ENCODE measurements around the gene ZNF502. TPM values are rescaled to one million over a fixed set of nuclear protein-coding genes. Genes with fewer than 3 reads are reported as not detected.
"Not testable (repeated sequence)": the region's sequence is repeated elsewhere in the genome, so short reads cannot be mapped to it uniquely, and the experiment has no call there.

Gene ZNF502
- total RNA-seq (8.4 TPM), polyA plus RNA-seq (ENCODE audit: insufficient read depth in 1 of 8, insufficient read length in 8 of 8, low replicate concordance in 1 of 8) (1 to 10 TPM; 5.1 to 7.2 (median 5.7) TPM)
- long read RNA-seq, donor 1, result 0 reads
- long read RNA-seq, donor 2, partial matches to known transcripts, result 0 of 1 reads
- long read RNA-seq, donor 2, other reads (novel, unspliced or antisense), result 0 of 1 reads
- long read RNA-seq, donor 3, partial matches to known transcripts, result 0 of 3 reads
- long read RNA-seq, donor 3, other reads (novel, unspliced or antisense), result 0 of 3 reads
- long read RNA-seq, donor 4, result 0 reads
- long read RNA-seq, donor 5, partial matches to known transcripts, result 0 of 3 reads
- long read RNA-seq, donor 5, other reads (novel, unspliced or antisense), result 0 of 3 reads
- long read RNA-seq, donor 6, partial matches to known transcripts, result 0 of 2 reads
- long read RNA-seq, donor 6, other reads (novel, unspliced or antisense), result 0 of 2 reads
- long read RNA-seq, donor 7, result 0 reads
- long read RNA-seq, donor 8, partial matches to known transcripts, result 0 of 2 reads
- long read RNA-seq, donor 8, other reads (novel, unspliced or antisense), result 0 of 2 reads
- long read RNA-seq, donor 9, partial matches to known transcripts, result 0 of 2 reads
- long read RNA-seq, donor 9, other reads (novel, unspliced or antisense), result 0 of 2 reads
- long read RNA-seq, donor 10, partial matches to known transcripts, result 0 of 2 reads
- long read RNA-seq, donor 10, other reads (novel, unspliced or antisense), result 0 of 2 reads
- long read RNA-seq, donor 11, partial matches to known transcripts, result 0 of 2 reads
- long read RNA-seq, donor 11, other reads (novel, unspliced or antisense), result 0 of 2 reads

GRCh38 chr3:44712455-44713075, at the start of gene ZNF502:
Gene ZNF502, plus strand, starts transcription at chr3:44712660. Its CDS starts 7,602 bp downstream, at chr3:44720262.
- peak within 1 kb of the TSS; percentile 92 for H3K4me3 ChIP-seq (ENCODE audit: low read length)
- H3K27ac ChIP-seq (ENCODE audit: low read length), result peak within 1 kb of the TSS; percentile 80
- peaks cover 4% of the 10 kb centered on the region for H3K4me1 ChIP-seq (ENCODE audit: control insufficient read depth, insufficient read depth, low read length)
- H3K27me3 ChIP-seq (ENCODE audit: control insufficient read depth, insufficient read depth, low read length), result peaks cover 2% of the 10 kb centered on the region
- H3K36me3 ChIP-seq (ENCODE audit: control insufficient read depth, insufficient read depth, low read length), result peaks cover 3% of the 10 kb centered on the region
- peak; percentile 97 for DNase-seq
- WGBS (ENCODE audit: insufficient coverage), result under 1% methylated on average over 36 of the region's 36 CpGs
- H3K9me3 ChIP-seq (replicated peaks; ENCODE audit: control insufficient read depth, low read depth, low read length), result peaks cover 26% of the 10 kb centered on the region

- Histone ChIP-seq H3K36me3 (ENCODE audit: control insufficient read depth, insufficient read depth, low read length) (peaks cover 8% of the 10 kb centered on the region), H3K4me1 (ENCODE audit: control insufficient read depth, insufficient read depth, low read length) (no peaks in the 10 kb centered on the region), H3K4me3 (ENCODE audit: low read length) (no peak overlapping the region), H3K27me3 (ENCODE audit: control insufficient read depth, insufficient read depth, low read length) (no peaks in the 10 kb centered on the region), H3K27ac (ENCODE audit: low read length) (no peak overlapping the region), H3K9me3 (replicated peaks; ENCODE audit: control insufficient read depth, low read depth, low read length) (no peaks in the 10 kb centered on the region)
- WGBS (ENCODE audit: insufficient coverage), result no CpG with 5 or more reads among the region's 3 CpGs
- DNase-seq, result no peak
Measured at GRCh38 chr3:44665173-44665572, 47.3 kb upstream of the ZNF502 start.

GRCh38 chr3:44666346-44666745, 46.1 kb upstream of the ZNF502 start:
- Histone ChIP-seq H3K4me1 (ENCODE audit: control insufficient read depth, insufficient read depth, low read length) (no peaks in the 10 kb centered on the region), H3K36me3 (ENCODE audit: control insufficient read depth, insufficient read depth, low read length) (peaks cover 1% of the 10 kb centered on the region), H3K4me3 (ENCODE audit: low read length) (no peak overlapping the region), H3K9me3 (replicated peaks; ENCODE audit: control insufficient read depth, low read depth, low read length) (no peaks in the 10 kb centered on the region), H3K27ac (ENCODE audit: low read length) (no peak overlapping the region), H3K27me3 (ENCODE audit: control insufficient read depth, insufficient read depth, low read length) (no peaks in the 10 kb centered on the region)
- 100% methylated on average over 1 of the region's 4 CpGs for WGBS (ENCODE audit: insufficient coverage)
- DNase-seq, result no peak

GRCh38 chr3:44669760-44670159, 42.7 kb upstream of the ZNF502 start:
- Histone ChIP-seq H3K4me3 (ENCODE audit: low read length) (no peak overlapping the region), H3K27me3 (ENCODE audit: control insufficient read depth, insufficient read depth, low read length) (no peaks in the 10 kb centered on the region), H3K9me3 (replicated peaks; ENCODE audit: control insufficient read depth, low read depth, low read length) (peaks cover 2% of the 10 kb centered on the region), H3K27ac (ENCODE audit: low read length) (no peak overlapping the region), H3K4me1 (ENCODE audit: control insufficient read depth, insufficient read depth, low read length) (no peaks in the 10 kb centered on the region), H3K36me3 (ENCODE audit: control insufficient read depth, insufficient read depth, low read length) (no peaks in the 10 kb centered on the region)
- no peak for DNase-seq
- 88% methylated on average over 5 of the region's 6 CpGs for WGBS (ENCODE audit: insufficient coverage)

GRCh38 chr3:44673466-44673865, 39.0 kb upstream of the ZNF502 start:
- H3K27me3 ChIP-seq (ENCODE audit: control insufficient read depth, insufficient read depth, low read length); H3K36me3 ChIP-seq (ENCODE audit: control insufficient read depth, insufficient read depth, low read length): not testable (repeated sequence)

GRCh38 chr3:44674211-44674610, 38.2 kb upstream of the ZNF502 start:
- H3K4me1 ChIP-seq (ENCODE audit: control insufficient read depth, insufficient read depth, low read length), result no peaks in the 10 kb centered on the region
- no peak overlapping the region for H3K4me3 ChIP-seq (ENCODE audit: low read length)
- H3K27me3 ChIP-seq (ENCODE audit: control insufficient read depth, insufficient read depth, low read length), result no peaks in the 10 kb centered on the region
- H3K36me3 ChIP-seq (ENCODE audit: control insufficient read depth, insufficient read depth, low read length), result no peaks in the 10 kb centered on the region
- 63% methylated on average over 1 of the region's 2 CpGs for WGBS (ENCODE audit: insufficient coverage)
- H3K27ac ChIP-seq (ENCODE audit: low read length), result no peak overlapping the region
- no peak for DNase-seq
- peaks cover 9% of the 10 kb centered on the region for H3K9me3 ChIP-seq (replicated peaks; ENCODE audit: control insufficient read depth, low read depth, low read length)

More at GRCh38 chr3:44673466-44673865, 39.0 kb upstream of the ZNF502 start:
- not testable (repeated sequence) for H3K4me1 ChIP-seq (ENCODE audit: control insufficient read depth, insufficient read depth, low read length); H3K4me3 ChIP-seq (ENCODE audit: low read length); H3K27ac ChIP-seq (ENCODE audit: low read length); H3K9me3 ChIP-seq (replicated peaks; ENCODE audit: control insufficient read depth, low read depth, low read length); DNase-seq
- no CpG with 5 or more reads among the region's 8 CpGs for WGBS (ENCODE audit: insufficient coverage)

- no peaks in the 10 kb centered on the region for H3K36me3 ChIP-seq (ENCODE audit: control insufficient read depth, insufficient read depth, low read length)
- H3K4me3 ChIP-seq (ENCODE audit: low read length), result no peak overlapping the region
- H3K27me3 ChIP-seq (ENCODE audit: control insufficient read depth, insufficient read depth, low read length), result no peaks in the 10 kb centered on the region
- peaks cover 31% of the 10 kb centered on the region for H3K9me3 ChIP-seq (replicated peaks; ENCODE audit: control insufficient read depth, low read depth, low read length)
- H3K4me1 ChIP-seq (ENCODE audit: control insufficient read depth, insufficient read depth, low read length), result no peaks in the 10 kb centered on the region
- H3K27ac ChIP-seq (ENCODE audit: low read length), result no peak overlapping the region
- DNase-seq, result no peak
- 93% methylated on average over 5 of the region's 5 CpGs for WGBS (ENCODE audit: insufficient coverage)
Measured at GRCh38 chr3:44678480-44679116, 33.9 kb upstream of the ZNF502 start.

- Histone ChIP-seq H3K4me1 (ENCODE audit: control insufficient read depth, insufficient read depth, low read length) (peaks cover 6% of the 10 kb centered on the region), H3K36me3 (ENCODE audit: control insufficient read depth, insufficient read depth, low read length) (no peaks in the 10 kb centered on the region), H3K27me3 (ENCODE audit: control insufficient read depth, insufficient read depth, low read length) (no peaks in the 10 kb centered on the region), H3K4me3 (ENCODE audit: low read length) (no peak overlapping the region), H3K27ac (ENCODE audit: low read length) (no peak overlapping the region), H3K9me3 (replicated peaks; ENCODE audit: control insufficient read depth, low read depth, low read length) (peaks cover 35% of the 10 kb centered on the region)
- 86% methylated on average over 2 of the region's 4 CpGs for WGBS (ENCODE audit: insufficient coverage)
- DNase-seq, result no peak
Measured at GRCh38 chr3:44680921-44681455, 31.5 kb upstream of the ZNF502 start.

- H3K36me3 ChIP-seq (ENCODE audit: control insufficient read depth, insufficient read depth, low read length), result no peaks in the 10 kb centered on the region
- no CpG with 5 or more reads among the region's 2 CpGs for WGBS (ENCODE audit: insufficient coverage)
Measured at GRCh38 chr3:44682182-44682896, 30.1 kb upstream of the ZNF502 start.

More at GRCh38 chr3:44682182-44682896, 30.1 kb upstream of the ZNF502 start:
- H3K27me3 ChIP-seq (ENCODE audit: control insufficient read depth, insufficient read depth, low read length), result no peaks in the 10 kb centered on the region
- peaks cover 35% of the 10 kb centered on the region for H3K9me3 ChIP-seq (replicated peaks; ENCODE audit: control insufficient read depth, low read depth, low read length)
- H3K27ac ChIP-seq (ENCODE audit: low read length), result no peak overlapping the region
- peaks cover 6% of the 10 kb centered on the region for H3K4me1 ChIP-seq (ENCODE audit: control insufficient read depth, insufficient read depth, low read length)
- DNase-seq, result no peak
- H3K4me3 ChIP-seq (ENCODE audit: low read length), result no peak overlapping the region
